ENCODE results near the gene GLRA1. TPM values are rescaled to one million over a fixed set of nuclear protein-coding genes. Genes with fewer than 3 reads are reported as not detected.
"Not testable (repeated sequence)": the region's sequence is repeated elsewhere in the genome, so short reads cannot be mapped to it uniquely, and the experiment has no call there.

The GLRA1 gene
- total RNA-seq, 1 donor from 2014 or later = not detected

- no peaks in the 10 kb centered on the region for H3K9me3 ChIP-seq
- no peak for DNase-seq
- H3K36me3 ChIP-seq = no peaks in the 10 kb centered on the region
- TF ChIP-seq CTCF (IDR thresholded peaks at IDR 0.05) = no peak
- H3K4me1 ChIP-seq = no peaks in the 10 kb centered on the region
- H3K27ac ChIP-seq = no peak overlapping the region
- no peak overlapping the region for H3K4me3 ChIP-seq
- intact Hi-C loops (cut with DNase I) = no loop called here
- H3K27me3 ChIP-seq (ENCODE audit: low read depth) = no peaks in the 10 kb centered on the region
- ATAC-seq = no peak
Measured at GRCh38 chr5:151864061-151864748, 60.4 kb downstream of the GLRA1 start.

GRCh38 chr5:151863566-151863965 lies 61.1 kb downstream of the GLRA1 start:
- TF ChIP-seq CTCF (IDR thresholded peaks at IDR 0.05) = no peak
- intact Hi-C loops (cut with DNase I) = no loop called here
- no peak overlapping the region for H3K4me3 ChIP-seq

GRCh38 chr5:151862811-151863472 lies 61.7 kb downstream of the GLRA1 start:
- H3K4me1 ChIP-seq = no peaks in the 10 kb centered on the region
- H3K36me3 ChIP-seq = no peaks in the 10 kb centered on the region
- no peak overlapping the region for H3K4me3 ChIP-seq
- no peak for TF ChIP-seq CTCF (IDR thresholded peaks at IDR 0.05)
- no peak overlapping the region for H3K27ac ChIP-seq
- H3K27me3 ChIP-seq (ENCODE audit: low read depth) = no peaks in the 10 kb centered on the region
- intact Hi-C loops (cut with DNase I) = no loop called here
- DNase-seq (no peak), ATAC-seq (no peak)
- no peaks in the 10 kb centered on the region for H3K9me3 ChIP-seq

More at GRCh38 chr5:151863566-151863965, 61.1 kb downstream of the GLRA1 start:
- Histone ChIP-seq H3K27me3 (ENCODE audit: low read depth) (no peaks in the 10 kb centered on the region), H3K4me1 (no peaks in the 10 kb centered on the region), H3K27ac (no peak overlapping the region), H3K36me3 (no peaks in the 10 kb centered on the region), H3K9me3 (no peaks in the 10 kb centered on the region)
- DNase-seq (no peak), ATAC-seq (no peak)

- intact Hi-C loops (cut with DNase I); H3K36me3 ChIP-seq; H3K9me3 ChIP-seq; DNase-seq; H3K4me1 ChIP-seq; H3K4me3 ChIP-seq; H3K27ac ChIP-seq; ATAC-seq; H3K27me3 ChIP-seq (ENCODE audit: low read depth): not testable (repeated sequence)
Measured at GRCh38 chr5:151860867-151861266, 63.8 kb downstream of the GLRA1 start.

- Histone ChIP-seq H3K9me3 (no peaks in the 10 kb centered on the region), H3K36me3 (no peaks in the 10 kb centered on the region), H3K4me3 (no peak overlapping the region), H3K27ac (no peak overlapping the region), H3K27me3 (ENCODE audit: low read depth) (no peaks in the 10 kb centered on the region), H3K4me1 (no peaks in the 10 kb centered on the region)
- intact Hi-C loops (cut with DNase I) = no loop called here
- no peak for ATAC-seq
- TF ChIP-seq CTCF (IDR thresholded peaks at IDR 0.05) = no peak
- DNase-seq = no peak
Measured at GRCh38 chr5:151856861-151857260, 67.8 kb downstream of the GLRA1 start.

GRCh38 chr5:151855701-151856100 lies 69.0 kb downstream of the GLRA1 start:
- no peak for ATAC-seq
- Histone ChIP-seq H3K27ac (no peak overlapping the region), H3K27me3 (ENCODE audit: low read depth) (no peaks in the 10 kb centered on the region), H3K4me3 (no peak overlapping the region), H3K9me3 (no peaks in the 10 kb centered on the region), H3K4me1 (no peaks in the 10 kb centered on the region), H3K36me3 (no peaks in the 10 kb centered on the region)
- no peak for DNase-seq
- no peak for TF ChIP-seq CTCF (IDR thresholded peaks at IDR 0.05)
- intact Hi-C loops (cut with DNase I) = no loop called here

Measured in lower lobe of right lung (tissue), 2 donors.